Measurements from ENCODE around the gene ACACB.

DNA sequence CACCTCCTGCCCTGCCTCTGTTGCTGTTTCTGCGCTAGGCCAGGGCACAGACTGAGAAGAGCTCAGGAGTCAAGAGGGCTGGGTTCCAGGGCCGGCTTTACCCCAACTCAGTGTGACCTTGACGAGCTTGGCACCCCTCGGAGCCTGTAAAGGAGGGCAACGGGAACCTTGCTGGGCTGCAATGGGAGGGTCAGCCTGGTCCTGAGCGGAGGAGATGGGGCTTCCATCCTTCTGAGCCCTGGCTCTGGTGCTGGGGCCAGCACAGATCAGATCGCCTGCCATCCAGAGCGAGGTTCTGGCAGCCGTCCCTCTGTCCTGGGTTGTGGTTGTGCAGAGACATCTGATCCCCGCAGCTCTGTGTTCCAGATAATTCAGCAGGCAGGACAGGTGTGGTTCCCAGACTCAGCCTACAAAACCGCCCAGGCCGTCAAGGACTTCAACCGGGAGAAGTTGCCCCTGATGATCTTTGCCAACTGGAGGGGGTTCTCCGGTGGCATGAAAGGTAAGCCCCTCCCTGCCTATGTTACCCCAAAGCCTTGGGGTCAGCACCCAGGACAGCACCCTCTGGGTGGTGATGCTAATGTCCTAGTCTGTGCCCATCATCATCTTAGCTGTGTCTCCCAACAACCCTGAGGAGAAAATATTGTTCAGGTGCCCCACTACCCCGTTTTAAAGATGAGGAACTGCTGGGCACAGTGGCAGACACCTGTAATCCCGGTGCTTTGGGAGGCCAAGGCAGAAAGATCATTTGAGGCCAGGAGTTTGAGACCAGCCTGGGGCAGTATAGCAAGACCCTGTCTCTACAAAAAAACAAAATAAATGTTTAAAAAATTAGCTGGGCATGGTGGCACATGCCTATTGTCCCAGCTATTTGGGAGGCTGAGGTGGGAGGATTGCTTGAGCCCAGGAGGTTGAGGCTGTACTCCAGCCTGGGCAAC is 142.5 kb downstream of the ACACB start:
- TF ChIP-seq, protein P1, sequence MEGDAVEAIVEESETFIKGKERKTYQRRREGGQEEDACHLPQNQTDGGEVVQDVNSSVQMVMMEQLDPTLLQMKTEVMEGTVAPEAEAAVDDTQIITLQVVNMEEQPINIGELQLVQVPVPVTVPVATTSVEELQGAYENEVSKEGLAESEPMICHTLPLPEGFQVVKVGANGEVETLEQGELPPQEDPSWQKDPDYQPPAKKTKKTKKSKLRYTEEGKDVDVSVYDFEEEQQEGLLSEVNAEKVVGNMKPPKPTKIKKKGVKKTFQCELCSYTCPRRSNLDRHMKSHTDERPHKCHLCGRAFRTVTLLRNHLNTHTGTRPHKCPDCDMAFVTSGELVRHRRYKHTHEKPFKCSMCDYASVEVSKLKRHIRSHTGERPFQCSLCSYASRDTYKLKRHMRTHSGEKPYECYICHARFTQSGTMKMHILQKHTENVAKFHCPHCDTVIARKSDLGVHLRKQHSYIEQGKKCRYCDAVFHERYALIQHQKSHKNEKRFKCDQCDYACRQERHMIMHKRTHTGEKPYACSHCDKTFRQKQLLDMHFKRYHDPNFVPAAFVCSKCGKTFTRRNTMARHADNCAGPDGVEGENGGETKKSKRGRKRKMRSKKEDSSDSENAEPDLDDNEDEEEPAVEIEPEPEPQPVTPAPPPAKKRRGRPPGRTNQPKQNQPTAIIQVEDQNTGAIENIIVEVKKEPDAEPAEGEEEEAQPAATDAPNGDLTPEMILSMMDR (conservative IDR thresholded peaks at IDR 0.05; ENCODE audit: low read depth, low read length) = no peak
- TF ChIP-seq EZH2 (IDR thresholded peaks at IDR 0.05; ENCODE audit: borderline replicate concordance, low read depth, low read length, poor library complexity, severe bottlenecking) = no peak

Data from A673 (cell line).